Ammon's horn (tissue), 1 donor: Measurements from ENCODE around the gene LTBP3.
A peak's percentile ranks its signal among the peaks of the same experiment; 100 is the strongest.

ENCODE experiments used
- DNase-seq: peaks from one replicate; pipeline ENCODE4 v3.0.0-alpha.2; 2016; ENCODE audit warnings: low spot score

LTBP3 gene

GRCh38 chr11:65496304-65497140 lies 61.6 kb downstream of the LTBP3 start:
- DNase-seq = no peak

GRCh38 chr11:65493367-65494176 lies 64.6 kb downstream of the LTBP3 start:
- peak; percentile 34 for DNase-seq

GRCh38 chr11:65492637-65493366 lies 65.4 kb downstream of the LTBP3 start:
- DNase-seq = peak; percentile 91

GRCh38 chr11:65492387-65492636 lies 65.8 kb downstream of the LTBP3 start:
- DNase-seq = no peak

- DNase-seq = peak; percentile 77
Observed at GRCh38 chr11:65491614-65492386, 66.4 kb downstream of the LTBP3 start.

GRCh38 chr11:65491163-65491465 lies 67.0 kb downstream of the LTBP3 start:
- no peak for DNase-seq

GRCh38 chr11:65489706-65490320 lies 68.3 kb downstream of the LTBP3 start:
- peak; percentile 10 for DNase-seq

GRCh38 chr11:65489035-65489705 lies 69.0 kb downstream of the LTBP3 start:
- peak; percentile 70 for DNase-seq
